ENCODE measurements around the gene AGAP1.
A peak's percentile ranks its signal among the peaks of the same experiment; 100 is the strongest.

The AGAP1 gene

GRCh38 chr2:235854276-235854675 lies 360.4 kb downstream of the AGAP1 start:
- DNase-seq = no peak

DNA sequence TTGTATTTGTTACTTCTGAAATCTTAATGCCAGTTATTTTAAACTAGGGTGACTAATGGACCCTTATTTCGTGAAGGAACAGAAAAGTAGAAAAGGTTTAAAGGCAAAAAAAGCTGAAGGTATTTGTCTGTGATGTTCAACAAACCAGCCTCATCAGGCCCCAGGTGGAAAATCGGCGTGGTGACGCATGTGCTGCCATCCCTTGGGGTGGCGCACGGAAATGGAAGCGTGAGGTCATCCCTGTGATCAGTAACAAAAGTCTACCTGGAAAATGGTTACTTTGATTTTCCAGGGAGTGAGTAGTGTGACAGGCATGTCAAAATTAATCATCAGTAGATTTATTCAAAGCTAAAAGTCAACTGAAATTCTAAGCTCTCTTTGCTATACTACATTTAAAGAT lies 361.2 kb downstream of the AGAP1 start:
- DNase-seq = no peak

DNA sequence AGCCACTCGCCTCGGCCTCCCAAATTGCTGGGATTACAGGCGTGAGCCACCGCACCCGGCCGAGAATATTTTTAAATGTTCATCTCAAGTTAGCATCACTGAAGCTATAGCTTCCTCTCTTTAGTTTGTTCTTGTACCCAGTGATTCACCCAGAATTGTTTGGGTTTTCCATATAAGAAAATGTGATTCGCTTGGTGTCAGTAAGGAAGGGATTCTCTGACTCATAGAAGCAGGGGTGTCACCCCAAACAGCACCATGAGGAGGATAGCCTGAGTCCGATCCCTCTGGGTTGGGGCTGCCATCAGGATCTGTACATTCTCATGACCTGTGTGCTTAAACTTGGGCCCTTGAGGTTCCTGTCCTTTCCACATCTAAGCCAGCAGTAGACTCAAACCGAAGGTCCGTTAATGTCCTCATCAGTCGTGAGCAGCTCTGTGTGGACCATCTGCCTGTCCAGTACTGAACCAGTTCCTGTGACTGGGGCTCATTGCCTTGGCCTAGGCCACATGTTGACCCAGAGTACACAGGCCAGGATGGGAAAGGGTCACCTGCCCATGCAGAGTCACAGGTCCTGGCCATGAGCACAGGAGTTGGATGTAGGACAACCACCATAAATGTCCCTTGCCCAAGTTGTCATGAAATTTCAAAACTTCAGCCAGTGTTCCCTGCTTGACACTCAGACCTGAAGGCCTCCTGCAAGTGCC lies 362.5 kb downstream of the AGAP1 start:
- DNase-seq = no peak

GRCh38 chr2:235857598-235857997 lies 363.8 kb downstream of the AGAP1 start:
- DNase-seq = no peak

- peak in 2 of 3 experiments; percentile 88 to 99 for DNase-seq
These were observed 365.0 kb downstream of the AGAP1 start for GRCh38 chr2:235858881-235859280.

- peak in 2 of 3 experiments; percentile 11 to 66 for DNase-seq
These were observed 365.8 kb downstream of the AGAP1 start for GRCh38 chr2:235859651-235860050.

DNA sequence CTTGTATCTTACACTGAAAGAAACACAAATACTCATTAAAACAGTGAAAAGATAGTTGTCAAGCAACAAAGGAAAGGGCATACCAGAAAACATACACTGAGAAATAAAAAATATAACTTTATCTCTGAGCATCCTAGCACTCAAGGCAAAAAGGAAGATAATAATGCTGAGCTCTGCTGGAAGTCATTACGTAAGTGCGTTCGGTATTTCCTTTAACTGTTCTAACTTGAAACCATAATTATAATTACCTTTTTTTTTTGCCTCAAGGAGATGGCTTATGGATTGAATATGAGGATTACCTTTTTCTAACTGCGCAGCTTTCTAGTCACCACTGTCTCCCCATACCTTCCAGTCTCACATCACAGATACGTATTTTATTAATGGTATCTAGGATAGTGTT lies 366.3 kb downstream of the AGAP1 start:
- DNase-seq = peak in 1 of 3 experiments; percentile 39

DNA sequence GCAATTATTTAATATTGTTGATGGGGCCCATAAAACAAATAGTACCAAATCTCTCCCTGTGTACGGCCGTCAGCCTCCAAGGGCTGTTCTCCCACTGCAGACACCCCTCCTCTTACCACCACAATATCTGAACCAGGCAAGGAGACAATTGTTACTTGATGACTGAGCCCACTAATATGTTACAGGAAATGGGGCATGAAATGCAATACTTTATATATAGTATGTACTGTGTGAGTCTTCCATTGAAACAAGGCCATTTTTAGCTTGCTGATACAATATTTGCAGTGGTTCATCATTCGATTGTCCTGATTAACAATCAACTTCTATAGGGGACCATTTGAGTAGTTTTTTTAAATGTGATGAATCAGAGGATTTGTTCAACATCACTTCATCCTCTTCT lies 367.0 kb downstream of the AGAP1 start:
- DNase-seq = no peak

GRCh38 chr2:235861383-235861782 lies 367.5 kb downstream of the AGAP1 start:
- no peak for DNase-seq

DNA sequence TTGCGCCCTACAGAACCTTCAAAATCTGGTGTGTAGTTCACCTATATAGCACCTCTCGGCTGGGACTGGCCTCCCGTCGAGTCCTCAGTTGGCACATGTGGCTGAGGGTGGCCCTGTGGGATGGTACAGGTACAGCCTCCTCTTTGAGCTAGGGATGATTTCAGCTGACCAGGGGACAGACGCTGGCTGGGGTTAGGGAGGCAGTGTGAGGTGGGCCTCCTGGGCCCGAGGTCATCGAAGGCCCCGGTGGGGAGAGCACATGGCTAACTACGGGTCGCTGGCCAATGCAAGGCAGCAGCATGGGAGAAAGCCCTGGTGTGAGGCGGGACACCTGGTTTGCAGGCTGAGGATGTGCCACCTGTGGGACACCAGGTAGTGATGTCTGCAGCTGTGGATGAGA lies 369.6 kb downstream of the AGAP1 start:
- DNase-seq = no peak

GRCh38 chr2:235864302-235864701 lies 370.5 kb downstream of the AGAP1 start:
- no peak for DNase-seq

DNA sequence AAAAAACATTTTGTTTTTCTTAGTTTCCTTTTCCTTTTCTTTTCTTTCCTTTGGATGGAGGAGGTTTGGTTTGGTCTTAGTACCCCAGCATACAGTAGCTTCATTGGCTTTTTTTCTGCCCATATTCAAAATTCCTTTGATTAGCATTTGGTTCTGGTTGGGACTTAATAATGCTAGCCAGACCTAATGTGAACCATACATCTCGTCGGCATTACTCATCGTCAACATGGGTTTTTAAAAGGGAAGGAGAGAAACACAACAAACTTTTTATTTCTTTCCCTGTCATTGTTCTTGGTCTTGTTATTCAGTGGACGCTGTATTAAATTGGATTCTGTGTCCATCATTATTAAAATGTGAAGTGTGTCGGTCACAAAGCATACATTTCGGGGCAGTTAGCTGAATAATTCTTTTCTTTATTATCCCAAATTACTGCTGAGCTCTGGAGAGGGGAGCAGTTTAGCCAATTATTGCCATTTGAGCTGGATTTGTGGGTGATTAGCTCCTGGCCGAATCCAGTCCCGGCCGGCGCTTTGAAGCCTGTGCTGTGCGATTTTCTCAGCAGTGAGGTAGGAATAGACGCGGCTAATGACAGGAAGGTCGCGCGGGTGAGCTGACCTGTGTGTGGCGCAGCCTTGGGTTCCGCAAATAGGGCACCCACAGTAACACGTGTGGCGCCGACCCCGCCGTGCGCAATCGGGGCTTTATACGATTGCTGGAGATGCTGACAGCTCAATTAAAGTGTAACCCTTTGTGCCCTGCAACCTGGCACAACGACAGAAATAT lies 371.1 kb downstream of the AGAP1 start:
- no peak for DNase-seq

DNA sequence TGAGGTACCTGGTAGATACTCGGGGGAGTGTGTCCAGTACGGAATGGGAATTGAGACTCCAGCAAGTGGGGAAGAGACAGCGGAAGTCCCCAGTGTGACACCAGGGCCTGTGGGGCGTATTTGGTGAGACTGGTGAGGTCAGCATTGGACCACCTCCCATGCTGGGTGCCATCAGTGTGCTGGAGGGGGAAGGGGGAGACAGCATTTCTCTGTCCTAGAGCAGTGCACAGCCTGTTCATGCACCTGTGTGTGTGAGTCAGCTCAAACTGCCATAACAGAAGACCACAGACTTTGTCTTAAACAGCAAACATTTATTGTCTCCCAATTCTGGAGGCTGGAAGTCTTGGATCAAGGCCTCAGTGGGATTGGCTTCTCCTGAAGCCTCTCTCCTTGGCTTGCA lies 372.5 kb downstream of the AGAP1 start:
- DNase-seq = no peak

GRCh38 chr2:235868224-235868623 lies 374.4 kb downstream of the AGAP1 start:
- no peak for DNase-seq

- no peak for DNase-seq
These were observed 374.8 kb downstream of the AGAP1 start for GRCh38 chr2:235868645-235869044.

GRCh38 chr2:235870515-235870914 lies 376.7 kb downstream of the AGAP1 start:
- no peak for DNase-seq

- DNase-seq = no peak
These were observed 382.3 kb downstream of the AGAP1 start for GRCh38 chr2:235876099-235876679.

GRCh38 chr2:235877275-235877802 lies 383.5 kb downstream of the AGAP1 start:
- no peak for DNase-seq

DNA sequence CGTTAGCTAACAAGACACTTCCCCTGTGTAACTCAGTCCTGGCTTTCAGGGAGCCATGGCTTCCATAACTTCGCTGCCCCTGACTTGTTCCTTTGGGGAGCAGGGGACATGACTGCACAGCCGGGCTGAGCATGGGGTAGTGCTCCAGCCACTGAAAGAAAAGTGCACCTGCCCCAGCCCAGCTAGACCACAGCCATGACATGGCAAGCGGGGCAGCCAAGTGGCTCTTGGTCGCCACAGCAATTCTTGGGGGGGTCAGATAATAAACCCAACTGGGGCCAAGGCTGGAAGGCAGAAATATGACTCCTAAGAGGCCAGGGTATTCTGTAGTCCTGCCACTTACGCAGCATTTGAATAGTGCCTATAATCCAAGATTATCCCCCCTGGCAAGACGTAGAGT lies 385.3 kb downstream of the AGAP1 start:
- DNase-seq = no peak

DNA sequence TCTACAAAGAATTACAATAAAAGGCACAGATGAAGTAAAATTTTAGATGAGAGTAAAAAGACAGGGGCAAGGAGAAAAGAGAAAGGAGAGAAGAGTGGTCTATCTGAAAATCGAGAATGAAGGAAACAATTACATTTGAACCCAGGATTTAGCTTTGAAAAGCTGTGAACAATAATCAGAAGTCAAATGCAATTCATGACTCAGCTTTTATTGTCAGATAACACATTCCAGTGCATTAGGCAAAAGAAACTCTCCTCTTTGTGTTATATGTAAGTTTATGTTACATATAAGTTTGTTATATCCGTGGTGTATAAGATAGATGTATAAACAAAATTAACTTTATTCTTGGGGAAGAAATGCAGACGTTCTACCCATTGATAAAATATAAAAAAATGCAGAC lies 389.8 kb downstream of the AGAP1 start:
- no peak for DNase-seq

DNA sequence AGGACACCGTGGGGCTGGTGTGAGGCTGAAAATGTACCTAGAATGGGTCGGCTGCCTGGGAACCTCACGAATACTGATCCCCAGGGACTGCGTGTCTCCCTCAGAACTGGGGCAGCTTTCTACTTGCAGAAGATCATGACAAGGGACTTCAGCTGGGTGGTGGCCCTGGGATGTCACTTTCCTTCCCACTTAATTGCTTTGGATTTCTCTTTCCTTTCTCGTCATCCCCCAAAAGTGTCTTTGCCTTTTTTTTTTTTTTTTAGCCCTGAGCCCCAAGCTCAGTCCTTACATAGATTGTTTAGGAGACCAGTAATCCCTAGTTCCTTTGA lies 395.4 kb downstream of the AGAP1 start:
- no peak for DNase-seq

GRCh38 chr2:235893129-235893698 lies 399.4 kb downstream of the AGAP1 start:
- DNase-seq = no peak

DNA sequence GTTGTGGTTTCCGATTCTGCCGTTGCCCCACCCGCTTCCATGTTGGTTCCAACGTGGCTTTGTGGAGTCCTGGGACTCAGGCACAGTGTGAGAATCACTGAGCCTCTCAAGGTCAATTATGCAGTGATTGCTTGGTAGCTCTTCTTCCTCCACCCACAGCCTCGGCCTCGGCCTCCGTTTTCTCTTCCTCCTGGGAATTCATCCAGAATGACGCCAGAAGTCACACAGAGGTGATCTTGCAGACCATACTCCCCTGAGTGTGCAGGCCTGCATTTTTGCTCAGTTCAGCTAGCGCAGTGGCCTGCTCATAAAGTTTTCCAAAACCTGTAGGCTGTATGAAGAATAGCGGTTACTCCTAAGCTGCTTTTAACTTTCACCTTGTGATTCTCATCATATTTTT lies 401.0 kb downstream of the AGAP1 start:
- no peak for DNase-seq

GRCh38 chr2:235896061-235896460 lies 402.2 kb downstream of the AGAP1 start:
- DNase-seq = no peak
